ENCODE measurements around the gene IRF8.
"Not testable (repeated sequence)": the region's sequence is repeated elsewhere in the genome, so short reads cannot be mapped to it uniquely, and the experiment has no call there.

Gene IRF8

DNA sequence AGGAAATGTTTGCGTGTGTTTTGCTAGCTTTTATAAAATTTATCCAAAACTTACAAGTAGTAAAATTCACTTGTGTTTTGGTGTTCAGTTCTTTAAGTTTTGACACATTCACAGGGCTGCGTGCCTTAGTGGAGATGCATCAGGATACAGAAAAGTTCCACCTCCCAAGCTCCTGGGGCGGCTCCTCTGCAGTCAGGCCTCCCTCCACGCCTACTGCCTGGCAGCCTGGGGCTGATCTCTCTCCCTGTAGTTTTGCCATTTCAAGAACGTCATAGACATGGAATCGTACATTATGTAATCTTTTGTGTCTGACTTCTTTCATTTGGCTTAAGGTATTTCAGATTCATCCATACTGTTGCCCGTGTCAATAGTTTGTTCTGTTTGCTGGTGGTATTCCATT lies 27.2 kb upstream of the IRF8 start:
- Histone ChIP-seq H3K27ac (ENCODE audit: low read depth, low read length) (no peak overlapping the region), H3K27me3 (ENCODE audit: control insufficient read depth, insufficient read depth, low read length) (no peaks in the 10 kb centered on the region), H3K9ac (ENCODE audit: low read length) (no peak overlapping the region), H3K4me1 (ENCODE audit: control insufficient read depth, insufficient read depth, low read length) (no peaks in the 10 kb centered on the region), H3K36me3 (ENCODE audit: control insufficient read depth, insufficient read depth, low read length) (no peaks in the 10 kb centered on the region), H3K4me3 (ENCODE audit: low read length) (no peak overlapping the region)

DNA sequence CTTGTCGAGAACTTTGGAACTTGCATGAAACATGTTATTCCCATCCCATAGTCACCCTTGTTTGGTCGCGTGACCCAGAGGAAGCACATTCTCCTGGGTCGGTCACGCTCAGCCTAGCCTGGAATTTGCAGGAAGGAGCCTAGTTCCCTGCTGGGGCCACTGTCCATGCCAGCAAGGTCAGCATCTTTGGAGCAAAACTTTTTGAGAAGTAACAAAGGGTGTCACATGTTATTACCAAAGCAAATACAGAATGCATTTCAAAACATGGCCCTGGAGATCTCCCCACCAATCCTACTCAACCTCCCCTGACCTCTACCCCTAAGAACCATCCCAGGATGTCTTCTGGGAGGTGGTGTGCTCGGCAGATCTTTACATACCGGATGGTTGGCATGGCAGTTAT lies 26.2 kb upstream of the IRF8 start:
- Histone ChIP-seq H3K27ac (ENCODE audit: low read depth, low read length) (no peak overlapping the region), H3K27me3 (ENCODE audit: control insufficient read depth, insufficient read depth, low read length) (no peaks in the 10 kb centered on the region), H3K4me3 (ENCODE audit: low read length) (no peak overlapping the region), H3K36me3 (ENCODE audit: control insufficient read depth, insufficient read depth, low read length) (no peaks in the 10 kb centered on the region), H3K4me1 (ENCODE audit: control insufficient read depth, insufficient read depth, low read length) (no peaks in the 10 kb centered on the region), H3K9ac (ENCODE audit: low read length) (no peak overlapping the region)

- H3K27me3 ChIP-seq (ENCODE audit: control insufficient read depth, insufficient read depth, low read length): no peaks in the 10 kb centered on the region
- no peak overlapping the region for H3K27ac ChIP-seq (ENCODE audit: low read depth, low read length)
- no peak overlapping the region for H3K4me3 ChIP-seq (ENCODE audit: low read length)
- no peaks in the 10 kb centered on the region for H3K36me3 ChIP-seq (ENCODE audit: control insufficient read depth, insufficient read depth, low read length)
- H3K4me1 ChIP-seq (ENCODE audit: control insufficient read depth, insufficient read depth, low read length): no peaks in the 10 kb centered on the region
- no peak overlapping the region for H3K9ac ChIP-seq (ENCODE audit: low read length)
Measured at GRCh38 chr16:85873153-85873552, 25.8 kb upstream of the IRF8 start.

DNA sequence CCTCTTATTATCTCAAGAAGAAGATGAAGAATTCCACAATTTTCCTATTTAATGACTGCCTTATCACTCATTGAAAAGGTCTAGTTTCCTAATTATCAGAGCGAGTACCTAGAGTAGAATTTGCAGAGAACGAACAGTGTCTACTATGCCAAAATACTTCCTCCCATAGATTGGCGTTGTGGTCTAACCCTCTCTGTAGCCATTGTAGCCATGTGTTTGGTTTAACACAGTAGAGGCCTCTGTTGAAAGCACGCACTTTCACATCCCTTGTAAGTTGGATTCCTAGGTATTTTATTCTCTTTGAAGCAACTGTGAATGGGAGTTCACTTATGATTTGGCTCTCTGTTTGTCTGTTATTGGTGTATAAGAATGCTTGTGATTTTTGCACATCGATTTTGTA lies 24.9 kb upstream of the IRF8 start:
- not testable (repeated sequence) for H3K27me3 ChIP-seq (ENCODE audit: control insufficient read depth, insufficient read depth, low read length); H3K27ac ChIP-seq (ENCODE audit: low read depth, low read length); H3K36me3 ChIP-seq (ENCODE audit: control insufficient read depth, insufficient read depth, low read length); H3K4me3 ChIP-seq (ENCODE audit: low read length); H3K4me1 ChIP-seq (ENCODE audit: control insufficient read depth, insufficient read depth, low read length); H3K9ac ChIP-seq (ENCODE audit: low read length)

DNA sequence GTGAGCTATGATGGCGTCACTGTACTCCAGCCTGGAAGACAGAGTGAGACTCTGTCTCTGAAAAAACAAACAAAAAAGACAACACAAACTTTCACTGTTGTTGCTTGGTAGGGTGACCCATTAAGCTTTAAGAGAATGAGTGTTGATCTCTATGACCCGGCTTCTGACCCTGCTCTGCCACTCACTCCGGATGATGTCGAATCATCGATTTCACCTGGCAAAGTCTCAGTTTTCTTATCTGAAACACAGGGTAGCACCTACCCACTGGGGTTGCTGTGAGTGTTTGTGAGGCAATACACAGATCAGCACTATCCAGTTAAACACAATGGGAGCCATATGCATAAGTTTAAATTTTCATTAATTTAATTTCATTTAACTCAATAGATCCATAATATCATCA lies 20.6 kb upstream of the IRF8 start:
- H3K9ac ChIP-seq (ENCODE audit: low read length): no peak overlapping the region
- no peak overlapping the region for H3K27ac ChIP-seq (ENCODE audit: low read depth, low read length)
- no peaks in the 10 kb centered on the region for H3K4me1 ChIP-seq (ENCODE audit: control insufficient read depth, insufficient read depth, low read length)
- H3K27me3 ChIP-seq (ENCODE audit: control insufficient read depth, insufficient read depth, low read length): no peaks in the 10 kb centered on the region
- no peaks in the 10 kb centered on the region for H3K36me3 ChIP-seq (ENCODE audit: control insufficient read depth, insufficient read depth, low read length)
- H3K4me3 ChIP-seq (ENCODE audit: low read length): no peak overlapping the region

DNA sequence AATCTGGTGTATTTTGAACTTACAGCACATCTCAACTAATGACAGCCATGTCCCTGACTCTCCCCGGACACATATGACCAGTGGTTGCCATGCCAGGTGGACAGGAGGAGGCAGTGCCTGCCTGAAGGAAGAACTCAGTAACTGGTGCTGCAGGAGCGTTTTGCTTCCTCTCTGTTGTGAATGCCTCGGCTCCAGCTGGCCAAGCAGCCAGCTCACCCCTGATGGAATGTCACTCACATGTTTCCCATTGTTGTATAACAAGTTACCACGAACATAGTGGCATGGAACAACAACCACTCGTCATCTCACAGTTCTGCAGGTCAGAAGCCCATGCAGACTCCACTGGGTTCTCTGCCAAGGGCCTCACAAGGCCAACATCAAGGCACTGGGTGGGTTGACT lies 20.1 kb upstream of the IRF8 start:
- H3K27me3 ChIP-seq (ENCODE audit: control insufficient read depth, insufficient read depth, low read length): peaks cover 2% of the 10 kb centered on the region
- no peaks in the 10 kb centered on the region for H3K4me1 ChIP-seq (ENCODE audit: control insufficient read depth, insufficient read depth, low read length)
- no peak overlapping the region for H3K4me3 ChIP-seq (ENCODE audit: low read length)
- H3K9ac ChIP-seq (ENCODE audit: low read length): no peak overlapping the region
- H3K27ac ChIP-seq (ENCODE audit: low read depth, low read length): no peak overlapping the region
- H3K36me3 ChIP-seq (ENCODE audit: control insufficient read depth, insufficient read depth, low read length): no peaks in the 10 kb centered on the region

GRCh38 chr16:85879549-85879948 lies 19.4 kb upstream of the IRF8 start:
- H3K9ac ChIP-seq (ENCODE audit: low read length): no peak overlapping the region
- H3K36me3 ChIP-seq (ENCODE audit: control insufficient read depth, insufficient read depth, low read length): no peaks in the 10 kb centered on the region
- peaks cover 3% of the 10 kb centered on the region for H3K27me3 ChIP-seq (ENCODE audit: control insufficient read depth, insufficient read depth, low read length)
- no peaks in the 10 kb centered on the region for H3K4me1 ChIP-seq (ENCODE audit: control insufficient read depth, insufficient read depth, low read length)
- H3K4me3 ChIP-seq (ENCODE audit: low read length): no peak overlapping the region
- no peak overlapping the region for H3K27ac ChIP-seq (ENCODE audit: low read depth, low read length)

- Histone ChIP-seq H3K9ac (ENCODE audit: low read length) (no peak overlapping the region), H3K27ac (ENCODE audit: low read depth, low read length) (no peak overlapping the region), H3K36me3 (ENCODE audit: control insufficient read depth, insufficient read depth, low read length) (no peaks in the 10 kb centered on the region), H3K27me3 (ENCODE audit: control insufficient read depth, insufficient read depth, low read length) (peaks cover 3% of the 10 kb centered on the region), H3K4me3 (ENCODE audit: low read length) (no peak overlapping the region), H3K4me1 (ENCODE audit: control insufficient read depth, insufficient read depth, low read length) (no peaks in the 10 kb centered on the region)
Measured at GRCh38 chr16:85879975-85880831, 18.8 kb upstream of the IRF8 start.

DNA sequence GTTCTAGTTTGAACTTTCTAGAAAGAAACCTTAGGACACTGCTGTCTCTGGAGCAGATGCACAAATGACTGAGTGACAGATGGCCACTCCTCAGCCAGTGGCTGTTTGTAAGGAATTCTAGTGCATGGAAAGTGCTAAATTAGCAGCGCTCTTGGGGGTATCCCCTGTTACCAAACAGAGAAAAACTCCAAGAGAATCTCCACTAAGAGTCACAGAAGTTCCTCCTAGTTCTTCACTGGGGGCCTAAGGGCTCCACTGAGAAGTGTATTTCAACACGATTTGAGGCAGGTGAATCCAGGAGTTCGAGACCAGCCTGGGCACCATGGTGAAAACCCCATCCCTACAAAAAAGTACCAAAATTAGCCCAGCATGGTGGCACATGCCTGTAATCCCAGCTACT lies 18.1 kb upstream of the IRF8 start:
- Histone ChIP-seq H3K4me3 (ENCODE audit: low read length) (no peak overlapping the region), H3K4me1 (ENCODE audit: control insufficient read depth, insufficient read depth, low read length) (no peaks in the 10 kb centered on the region), H3K27me3 (ENCODE audit: control insufficient read depth, insufficient read depth, low read length) (peaks cover 3% of the 10 kb centered on the region)

DNA sequence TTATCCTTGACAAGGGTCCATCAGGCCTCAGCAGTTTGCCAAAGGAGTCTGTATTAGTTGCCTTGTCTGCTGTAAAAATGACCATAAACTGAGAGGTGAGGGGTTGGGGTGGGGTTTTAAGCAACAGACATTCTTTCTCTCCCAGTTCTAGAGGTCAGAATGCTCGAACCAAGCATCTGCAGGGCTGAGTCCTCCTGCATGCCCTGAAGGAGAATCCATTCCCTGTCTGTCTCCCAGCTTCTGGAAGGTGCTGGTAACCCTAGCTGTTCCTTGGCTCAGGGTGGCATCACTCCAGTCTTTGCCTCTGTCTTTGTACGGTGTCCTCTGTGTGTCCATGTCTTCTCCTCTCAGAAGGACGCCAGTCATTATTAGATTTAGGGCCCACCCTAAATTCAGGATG lies 17.5 kb upstream of the IRF8 start:
- Histone ChIP-seq H3K36me3 (ENCODE audit: control insufficient read depth, insufficient read depth, low read length) (no peaks in the 10 kb centered on the region), H3K27me3 (ENCODE audit: control insufficient read depth, insufficient read depth, low read length) (peaks cover 3% of the 10 kb centered on the region), H3K9ac (ENCODE audit: low read length) (no peak overlapping the region), H3K4me3 (ENCODE audit: low read length) (no peak overlapping the region), H3K4me1 (ENCODE audit: control insufficient read depth, insufficient read depth, low read length) (no peaks in the 10 kb centered on the region), H3K27ac (ENCODE audit: low read depth, low read length) (no peak overlapping the region)

More for the DNA sequence above, 18.1 kb upstream of the IRF8 start:
- no peak overlapping the region for H3K9ac ChIP-seq (ENCODE audit: low read length)
- no peak overlapping the region for H3K27ac ChIP-seq (ENCODE audit: low read depth, low read length)
- H3K36me3 ChIP-seq (ENCODE audit: control insufficient read depth, insufficient read depth, low read length): no peaks in the 10 kb centered on the region

- Histone ChIP-seq H3K4me1 (ENCODE audit: control insufficient read depth, insufficient read depth, low read length) (no peaks in the 10 kb centered on the region), H3K27ac (ENCODE audit: low read depth, low read length) (no peak overlapping the region), H3K36me3 (ENCODE audit: control insufficient read depth, insufficient read depth, low read length) (no peaks in the 10 kb centered on the region), H3K4me3 (ENCODE audit: low read length) (no peak overlapping the region), H3K27me3 (ENCODE audit: control insufficient read depth, insufficient read depth, low read length) (peaks cover 3% of the 10 kb centered on the region), H3K9ac (ENCODE audit: low read length) (no peak overlapping the region)
Measured at GRCh38 chr16:85882181-85882810, 16.7 kb upstream of the IRF8 start.

DNA sequence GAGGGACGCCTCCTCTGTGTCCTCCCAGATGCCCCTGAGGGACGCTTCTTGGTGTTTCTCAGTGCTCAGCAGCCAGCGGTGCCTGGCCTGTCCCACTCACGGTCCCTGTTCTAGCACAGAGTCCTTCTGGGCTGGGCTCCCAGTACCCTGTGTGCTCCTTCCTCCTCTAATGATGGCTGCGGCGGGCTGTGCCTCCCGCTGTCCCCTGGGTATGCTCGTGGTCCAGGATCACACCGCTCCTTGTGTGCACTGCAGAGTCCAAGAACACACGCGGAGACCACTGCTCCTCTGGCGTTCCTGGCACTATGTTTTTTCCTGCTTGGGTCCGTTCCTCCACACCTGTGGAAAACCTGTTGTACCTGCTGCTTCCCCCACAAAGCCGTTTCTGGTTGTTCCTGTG lies 15.1 kb upstream of the IRF8 start:
- no peak overlapping the region for H3K4me3 ChIP-seq (ENCODE audit: low read length)
- peaks cover 3% of the 10 kb centered on the region for H3K27me3 ChIP-seq (ENCODE audit: control insufficient read depth, insufficient read depth, low read length)
- H3K4me1 ChIP-seq (ENCODE audit: control insufficient read depth, insufficient read depth, low read length): no peaks in the 10 kb centered on the region
- H3K27ac ChIP-seq (ENCODE audit: low read depth, low read length): no peak overlapping the region
- H3K9ac ChIP-seq (ENCODE audit: low read length): no peak overlapping the region
- no peaks in the 10 kb centered on the region for H3K36me3 ChIP-seq (ENCODE audit: control insufficient read depth, insufficient read depth, low read length)

Data from rectal smooth muscle tissue (tissue), 1 donor.